DMS 273 (cell line): ENCODE measurements around the gene GRB7.
"Not testable (repeated sequence)": the region's sequence is repeated elsewhere in the genome, so short reads cannot be mapped to it uniquely, and the experiment has no call there.

ENCODE experiments used
- DNase-seq: peaks from one replicate; lab custom pipeline; 2025; ENCODE audit not compliant: unreplicated experiment; lab: John Stamatoyannopoulos, UW

The GRB7 gene

DNA sequence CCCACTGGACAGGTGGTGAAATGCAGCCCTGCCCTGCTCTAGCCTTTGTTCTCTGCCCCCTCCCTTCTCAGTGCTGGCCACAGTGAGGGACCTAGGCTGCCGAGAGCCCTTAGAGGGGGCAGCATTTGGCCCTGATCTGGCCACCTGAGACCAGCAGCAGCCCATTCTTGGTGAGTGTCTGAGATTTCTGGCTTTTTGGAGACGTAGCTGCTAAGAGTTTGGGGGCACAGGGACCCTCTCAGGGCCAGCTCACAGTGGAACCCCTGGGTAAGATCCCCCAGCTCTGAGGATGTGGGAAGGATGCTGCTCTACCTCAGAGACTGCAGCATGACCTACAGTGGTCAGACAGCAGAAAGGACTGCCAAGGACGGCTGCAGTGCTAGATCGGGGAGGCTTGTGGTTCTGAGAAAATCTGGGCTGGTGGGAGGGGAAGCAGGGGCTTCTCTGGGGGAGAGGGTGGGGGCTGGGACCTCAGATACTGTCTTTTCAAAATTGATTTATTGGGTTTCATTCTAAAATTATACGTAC lies 13.3 kb downstream of the GRB7 start:
- no peak for DNase-seq

DNA sequence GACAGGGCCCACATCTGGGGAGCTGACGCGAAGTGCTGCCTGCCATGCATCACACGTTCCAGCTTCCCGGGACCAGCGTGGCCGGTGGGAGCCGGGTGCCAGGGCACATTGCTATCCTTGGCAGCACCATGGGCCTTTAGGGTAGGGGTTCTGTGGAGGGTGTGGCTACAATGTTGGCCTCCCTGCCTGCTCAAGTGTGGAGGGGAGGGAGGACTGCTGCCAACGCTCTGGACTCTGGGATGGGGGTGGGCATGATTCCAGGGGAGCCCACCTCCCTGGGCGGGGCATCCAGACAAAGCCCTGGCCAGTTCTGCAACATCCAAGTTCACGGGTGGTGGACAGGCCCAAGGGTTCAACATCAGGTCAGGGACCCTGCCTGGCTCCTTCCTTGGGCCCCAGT lies 13.9 kb downstream of the GRB7 start:
- no peak for DNase-seq

DNA sequence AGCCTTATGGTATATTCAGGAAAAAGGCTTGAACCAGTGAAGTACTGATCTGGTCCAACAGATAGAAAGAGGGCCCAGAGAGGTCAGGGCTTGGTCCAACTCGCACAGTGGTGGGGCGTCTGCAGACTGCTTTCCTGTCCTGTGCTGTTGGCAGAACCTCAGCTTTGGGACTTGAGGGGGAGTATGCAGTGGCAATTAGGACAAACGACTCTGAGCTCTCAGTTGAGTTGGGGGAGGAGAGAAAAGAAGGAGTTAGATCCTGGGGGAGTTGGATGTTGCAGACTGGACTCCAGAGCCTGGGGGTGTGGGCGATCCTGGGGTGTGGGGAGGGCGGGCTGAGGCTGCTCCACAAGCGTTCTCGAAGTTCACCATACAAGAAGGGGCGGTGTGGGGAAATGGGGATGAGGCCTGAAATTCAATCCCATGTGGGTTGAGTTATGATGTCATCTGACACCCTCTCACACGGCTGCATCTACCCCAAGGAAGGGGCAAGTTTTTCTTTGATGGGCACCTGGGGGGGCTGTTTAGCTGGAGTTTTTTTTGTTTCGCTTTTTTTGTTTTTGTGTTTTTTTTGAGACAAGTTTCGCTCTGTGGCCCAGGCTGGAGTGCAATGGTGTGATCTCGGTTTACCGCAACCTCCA lies 14.6 kb downstream of the GRB7 start:
- DNase-seq, result no peak

DNA sequence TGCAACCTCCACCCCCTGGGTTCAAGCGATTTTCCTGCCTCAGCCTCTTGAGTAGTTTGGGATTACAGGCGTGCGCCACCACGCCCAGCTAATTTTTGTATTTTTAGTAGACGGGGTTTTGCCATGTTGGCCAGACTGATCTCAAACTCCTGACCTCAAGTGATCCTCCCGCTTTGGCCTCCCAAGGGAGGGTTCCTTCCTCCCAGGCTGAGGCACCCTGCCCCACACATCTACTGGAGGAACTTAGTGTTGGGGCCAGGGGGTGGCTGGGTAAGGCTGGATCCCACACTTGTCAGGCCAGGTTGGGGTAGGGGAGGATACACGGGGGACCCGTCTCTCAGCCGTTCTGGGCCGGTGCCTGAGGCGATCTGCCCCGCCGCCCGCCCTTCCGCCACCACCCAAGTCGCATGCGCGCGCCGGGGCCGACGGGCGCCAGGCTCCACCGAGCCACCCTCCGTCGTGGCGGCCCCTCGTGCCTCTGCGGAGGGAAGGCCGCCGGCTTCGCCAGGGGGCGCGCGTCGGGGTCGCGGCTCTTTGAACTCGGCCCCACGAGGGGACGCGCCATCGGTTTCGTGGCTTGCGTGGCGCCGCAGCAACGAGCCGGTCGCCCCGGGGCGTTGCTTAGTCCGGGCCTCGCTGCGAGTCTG lies 15.9 kb downstream of the GRB7 start:
- DNase-seq, result peak; percentile 69

DNA sequence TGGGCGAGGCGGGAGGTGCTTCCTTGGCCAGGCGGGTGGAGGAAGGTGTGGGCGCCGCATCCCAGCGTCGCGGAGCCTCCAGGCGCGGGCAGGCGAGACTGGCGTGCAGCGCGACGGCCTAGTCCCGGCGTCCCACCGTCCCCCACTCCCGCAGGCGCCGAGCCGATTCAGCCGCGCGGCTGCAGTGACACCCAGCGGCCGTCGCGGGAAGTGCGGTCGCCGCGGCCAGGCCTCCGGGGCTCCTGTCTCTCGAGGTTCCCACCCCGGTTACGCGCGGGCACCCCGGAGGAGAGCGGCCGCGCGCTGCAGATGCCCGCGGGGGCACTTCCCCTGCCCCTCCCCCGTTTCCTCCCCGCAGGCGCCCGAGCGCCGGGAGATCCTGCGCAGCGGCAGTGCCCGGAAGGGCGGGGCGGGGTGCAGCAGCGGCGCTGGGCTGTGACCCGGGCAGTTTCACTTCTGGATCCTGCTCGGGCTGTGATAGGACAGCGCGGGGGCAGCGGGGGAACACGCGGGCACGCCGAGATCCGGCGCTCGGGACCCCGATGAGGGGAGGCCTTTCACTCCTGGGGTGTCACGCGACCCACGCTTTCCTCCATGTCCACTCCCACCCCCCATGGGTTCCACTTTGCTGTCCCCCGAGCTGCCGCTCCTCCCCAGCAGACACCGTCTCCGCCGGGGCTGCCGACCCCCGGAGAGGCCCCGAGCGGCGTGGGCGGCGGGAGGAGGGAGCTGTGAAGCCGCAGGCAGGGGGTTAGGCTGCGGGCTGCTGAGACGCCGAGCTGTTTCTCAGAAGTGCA lies 16.6 kb downstream of the GRB7 start:
- DNase-seq, result peak; percentile 94

DNA sequence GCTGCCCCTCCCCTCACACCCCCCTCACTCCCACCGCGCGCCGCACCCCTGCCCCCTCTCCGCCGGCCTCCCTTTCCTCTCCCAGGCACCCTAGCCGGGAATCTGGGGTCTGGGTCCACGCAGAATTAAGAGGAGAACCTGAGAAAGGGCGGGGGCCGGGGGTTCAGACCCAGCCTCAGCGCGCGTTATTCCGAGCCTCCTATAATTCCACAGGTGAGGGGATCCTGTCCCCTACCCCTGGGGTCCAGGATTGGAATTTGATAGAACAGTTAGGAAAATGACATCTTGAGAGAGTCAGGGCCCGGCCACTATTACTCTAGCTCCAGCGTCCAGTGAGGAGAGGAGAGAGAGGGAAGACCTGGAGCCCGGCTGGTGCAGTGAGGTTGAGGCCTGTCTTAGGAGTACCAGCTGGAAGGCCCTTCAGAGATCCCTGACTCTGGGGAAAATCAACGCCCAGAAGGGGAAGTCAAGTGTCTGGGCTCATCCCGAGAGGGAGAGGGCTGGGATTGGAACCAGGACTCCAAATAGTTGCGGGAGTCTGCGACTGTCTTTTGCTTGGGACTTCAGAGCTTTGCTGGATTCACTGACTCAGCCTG lies 17.3 kb downstream of the GRB7 start:
- no peak for DNase-seq

DNA sequence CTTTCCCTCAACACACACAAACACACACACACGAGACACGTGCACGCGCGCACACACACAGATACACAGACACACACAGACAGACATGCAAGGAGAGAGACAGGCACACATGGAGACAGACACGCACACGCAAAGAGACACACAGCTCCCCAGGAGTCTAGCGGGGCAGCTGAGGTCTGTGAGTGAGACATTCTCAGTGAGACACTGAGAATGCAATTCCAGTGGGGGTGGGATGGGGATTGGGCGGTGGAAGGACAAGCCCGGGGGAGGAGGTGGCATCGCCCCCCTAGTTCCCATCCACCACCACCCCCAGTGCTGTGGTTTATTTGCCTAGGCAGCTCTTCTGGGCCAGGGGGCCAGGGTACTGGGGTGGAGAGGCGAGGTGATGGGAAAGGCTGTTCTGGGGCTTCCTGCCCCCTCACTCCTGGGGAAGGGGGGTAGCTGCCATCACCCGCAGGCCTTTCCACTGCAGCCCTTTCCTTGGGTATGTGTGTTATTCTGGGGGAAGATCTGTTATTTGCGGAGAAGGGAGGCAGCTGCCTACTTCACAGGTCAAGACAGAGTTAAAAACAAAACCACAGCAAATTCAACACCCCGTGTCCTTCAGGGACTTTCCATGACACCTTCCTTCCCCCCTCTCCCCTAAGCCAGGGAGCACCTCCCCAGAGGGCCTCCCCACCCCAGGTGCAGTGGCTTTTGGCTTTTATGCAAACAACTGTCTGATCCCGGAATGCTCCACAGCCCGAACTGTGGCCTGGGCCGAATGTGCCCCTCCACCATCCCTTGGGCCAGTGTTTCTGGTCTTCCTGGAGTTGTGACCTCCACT lies 18.0 kb downstream of the GRB7 start:
- DNase-seq, result no peak

DNA sequence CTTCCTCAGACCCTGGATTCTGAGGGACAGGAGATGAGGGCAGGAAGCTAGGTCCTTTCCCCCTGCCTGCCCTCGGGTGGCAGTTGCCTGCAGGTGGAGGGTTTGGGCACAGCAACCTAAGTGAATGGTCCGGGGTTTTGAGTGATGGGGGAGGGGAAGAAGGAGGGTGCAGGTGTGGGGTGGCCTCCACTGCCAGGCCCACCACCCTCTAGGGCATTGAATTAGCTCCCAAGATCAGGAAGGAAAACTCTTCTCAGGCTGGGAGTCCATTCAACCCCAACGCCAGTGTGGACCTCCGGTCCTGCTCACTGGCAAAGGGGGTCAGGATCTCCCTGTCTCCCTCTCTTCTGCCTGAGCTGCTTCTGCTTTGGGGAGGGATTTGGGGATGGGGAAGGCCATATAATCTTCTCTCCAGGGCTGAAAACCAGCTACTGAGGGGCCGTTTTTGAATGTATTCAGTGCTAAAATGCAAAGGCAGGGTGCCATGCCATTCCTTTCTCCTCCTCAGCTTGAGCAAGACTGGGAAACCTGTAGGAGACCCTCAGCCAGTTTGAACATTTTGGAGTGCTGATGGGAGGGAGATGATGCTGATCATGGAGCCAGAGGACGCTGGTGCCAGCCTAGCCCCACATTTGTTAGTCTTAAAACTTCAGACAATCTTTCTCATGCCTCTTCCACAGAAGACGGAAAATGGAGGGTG lies 18.8 kb downstream of the GRB7 start:
- DNase-seq, result no peak

DNA sequence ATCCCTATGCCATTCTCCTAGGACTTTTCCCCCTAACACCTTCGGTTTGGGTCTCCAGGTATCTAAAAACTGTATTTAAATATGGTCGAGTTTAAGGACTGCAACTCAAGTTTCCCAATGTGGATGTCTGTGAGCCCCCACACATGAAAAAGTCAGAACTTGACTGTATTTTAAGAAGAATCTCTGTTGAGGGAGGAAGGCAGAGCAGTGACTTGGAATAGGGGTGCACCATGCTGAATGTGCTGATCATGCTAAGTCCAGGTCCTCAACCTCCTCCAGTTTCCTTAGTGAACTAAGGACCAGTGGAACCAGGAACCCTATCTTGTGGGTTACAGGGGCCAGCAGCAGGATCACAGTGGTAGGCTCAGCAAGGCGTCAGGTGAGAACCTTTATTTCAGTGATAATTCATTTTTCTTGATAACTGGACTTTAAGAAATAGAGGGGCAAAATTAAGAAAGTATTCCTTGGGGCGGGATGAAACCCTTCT lies 19.5 kb downstream of the GRB7 start:
- no peak for DNase-seq

DNA sequence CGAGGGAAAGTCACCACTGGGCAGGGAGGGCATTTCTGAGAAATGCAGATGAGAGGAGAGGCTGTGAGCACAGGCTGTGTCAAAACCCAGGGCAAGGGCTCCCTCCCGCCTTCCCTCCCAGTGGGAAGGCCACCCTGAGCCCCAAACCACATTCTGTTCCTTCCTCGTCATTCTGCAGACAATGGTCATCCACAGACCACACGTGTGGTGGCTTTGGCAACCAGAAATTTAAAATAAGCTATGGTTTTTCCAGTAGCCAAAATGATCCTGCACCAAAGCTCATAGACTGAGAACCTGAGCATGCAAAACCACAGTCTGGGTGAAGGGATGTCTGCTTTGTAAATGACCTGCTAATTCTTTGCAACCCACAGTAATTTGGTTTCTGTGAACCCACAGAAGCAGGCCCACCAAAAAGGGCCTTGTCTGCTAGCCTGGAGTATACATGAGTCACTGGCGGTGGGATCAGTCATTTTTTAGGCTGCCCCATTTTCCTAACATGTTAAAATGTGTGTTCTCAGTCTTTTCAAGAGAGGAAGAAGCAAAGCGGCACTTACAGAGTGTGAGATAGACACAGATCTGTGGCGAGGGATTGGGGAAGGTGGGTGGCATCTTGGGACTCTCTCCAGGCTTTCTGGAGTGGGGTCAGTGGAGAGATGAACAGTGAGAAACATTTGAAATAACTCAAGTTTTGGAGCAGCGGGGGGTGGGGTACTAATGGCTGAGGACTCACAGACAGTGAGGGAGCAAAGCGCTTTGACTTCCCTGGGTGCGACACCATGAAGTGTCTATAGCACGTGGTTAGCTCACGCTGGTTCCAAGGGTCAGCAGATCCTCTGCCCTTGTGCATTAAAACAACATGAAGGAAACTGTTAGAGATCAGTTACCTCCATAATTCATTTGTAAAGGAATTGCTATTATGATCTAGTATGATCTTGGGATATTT lies 20.5 kb downstream of the GRB7 start:
- no peak for DNase-seq

DNA sequence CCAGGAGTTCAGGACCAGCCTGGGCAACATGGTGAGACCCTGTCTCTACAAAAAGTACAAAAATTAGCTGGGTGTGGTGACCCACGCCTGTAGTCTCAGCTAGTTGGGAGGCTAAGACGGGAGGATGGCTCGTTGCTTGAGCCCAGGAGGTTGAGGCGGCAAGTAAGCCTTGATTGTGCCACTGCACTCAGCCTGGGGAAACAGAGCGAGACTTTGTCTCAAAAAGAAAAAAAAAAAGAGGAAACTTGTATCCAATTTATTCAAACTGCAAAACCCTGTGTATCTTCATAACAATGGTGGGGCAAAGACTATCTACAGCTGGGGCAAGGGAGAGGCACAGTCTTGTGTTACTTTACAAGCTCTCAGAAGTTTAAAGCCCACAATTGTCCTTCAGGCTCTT lies 21.5 kb downstream of the GRB7 start:
- no peak for DNase-seq

DNA sequence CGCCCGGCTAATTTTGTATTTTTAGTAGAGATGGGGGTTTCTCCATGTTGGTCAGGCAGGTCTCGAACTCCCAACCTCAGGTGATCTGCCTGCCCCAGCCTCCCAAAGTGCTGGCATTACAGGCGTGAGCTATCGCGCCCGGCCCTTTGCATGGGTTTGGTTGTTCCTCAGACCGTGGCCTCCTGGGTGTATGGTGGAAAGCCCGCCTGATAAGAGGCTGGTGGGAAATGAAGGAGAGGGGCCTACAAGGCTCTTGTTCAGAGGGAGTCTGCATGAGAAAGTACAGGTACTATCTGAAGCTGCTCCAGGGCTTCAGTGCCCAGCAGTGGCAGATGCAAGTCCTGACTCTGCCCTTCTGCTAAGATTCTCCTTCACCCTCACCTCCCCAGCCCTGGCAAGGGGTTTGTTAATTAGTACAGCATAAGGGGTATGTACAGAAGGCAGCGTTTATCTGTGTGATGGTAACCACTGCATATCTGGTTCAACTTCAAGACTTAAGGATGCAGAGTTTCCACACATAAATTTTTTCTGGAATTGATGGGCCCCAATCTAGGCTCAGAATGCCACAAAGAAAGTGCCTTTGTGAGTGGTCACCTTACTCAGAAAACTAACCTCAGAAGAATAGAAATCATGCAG lies 24.2 kb downstream of the GRB7 start:
- no peak for DNase-seq

DNA sequence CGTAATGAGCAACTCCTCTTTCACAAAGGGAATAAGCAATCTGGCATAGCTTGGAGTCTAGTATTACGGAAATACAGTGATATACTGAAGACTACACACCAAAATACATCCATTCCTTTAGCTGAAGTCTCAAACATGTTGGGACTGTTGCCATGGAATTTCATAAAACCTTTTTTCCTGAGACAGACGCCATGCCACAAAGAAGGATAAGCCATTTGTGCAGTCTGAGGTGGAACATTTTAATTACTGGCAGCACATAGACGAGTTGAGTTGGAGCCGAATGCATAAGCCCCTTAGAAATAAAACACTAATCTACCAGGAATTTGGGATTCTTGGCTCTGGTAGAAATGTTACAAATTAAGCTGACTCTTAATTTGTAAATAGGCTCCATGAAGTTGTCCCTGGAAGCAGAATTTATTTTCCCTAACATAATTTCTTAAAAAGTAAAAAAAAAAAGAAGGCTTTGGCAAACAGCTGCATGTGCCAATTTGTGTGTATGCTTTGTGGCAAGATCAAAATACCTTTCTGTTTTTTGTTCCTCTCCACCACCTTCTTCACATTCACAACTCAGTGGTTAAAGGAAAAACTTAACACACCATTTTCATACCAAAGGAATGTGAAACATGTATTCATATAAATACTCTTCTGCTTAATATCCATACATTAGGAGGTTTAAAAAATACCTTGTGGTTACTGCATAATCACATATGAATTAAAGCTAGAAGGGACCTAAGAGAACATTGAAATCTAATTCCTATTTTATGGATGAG lies 25.5 kb downstream of the GRB7 start:
- no peak for DNase-seq

DNA sequence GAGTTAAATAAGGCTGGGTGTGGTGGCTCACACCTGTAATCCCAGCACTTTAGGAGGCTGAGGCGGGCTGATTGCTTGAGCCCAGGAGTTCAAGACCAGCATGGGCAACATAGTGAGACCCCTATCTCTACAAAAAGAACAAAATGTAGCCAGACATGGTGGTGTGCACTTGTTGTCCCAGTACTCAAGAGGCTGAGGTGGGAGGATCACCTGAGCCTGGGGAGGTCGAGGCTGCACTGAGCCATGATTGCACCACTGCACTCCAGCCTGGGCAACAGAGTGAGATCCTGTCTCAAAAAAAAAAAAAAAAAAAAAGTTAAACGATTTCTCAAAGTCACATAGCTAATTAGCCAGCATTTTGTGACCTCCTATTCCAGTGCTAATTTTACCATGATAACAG lies 26.4 kb downstream of the GRB7 start:
- not testable (repeated sequence) for DNase-seq

DNA sequence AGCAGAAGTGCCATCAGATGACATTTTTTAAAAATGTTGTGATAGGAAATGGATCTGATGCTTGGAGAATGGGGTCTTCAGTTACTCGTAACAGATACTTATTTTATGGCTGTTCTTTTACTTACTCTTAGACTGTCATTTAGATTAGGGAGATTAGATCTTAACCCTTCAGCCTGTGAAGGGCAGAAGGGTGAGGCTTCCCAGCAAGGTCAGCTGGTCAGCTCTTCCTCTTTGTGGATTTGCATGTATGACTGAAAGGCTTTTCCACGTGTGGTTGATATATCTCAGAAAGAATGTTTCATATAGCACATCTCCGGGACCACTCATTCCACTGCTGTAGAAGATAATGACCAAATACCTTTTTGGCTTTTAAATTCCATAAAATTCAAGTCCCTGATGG lies 27.4 kb downstream of the GRB7 start:
- DNase-seq, result no peak

DNA sequence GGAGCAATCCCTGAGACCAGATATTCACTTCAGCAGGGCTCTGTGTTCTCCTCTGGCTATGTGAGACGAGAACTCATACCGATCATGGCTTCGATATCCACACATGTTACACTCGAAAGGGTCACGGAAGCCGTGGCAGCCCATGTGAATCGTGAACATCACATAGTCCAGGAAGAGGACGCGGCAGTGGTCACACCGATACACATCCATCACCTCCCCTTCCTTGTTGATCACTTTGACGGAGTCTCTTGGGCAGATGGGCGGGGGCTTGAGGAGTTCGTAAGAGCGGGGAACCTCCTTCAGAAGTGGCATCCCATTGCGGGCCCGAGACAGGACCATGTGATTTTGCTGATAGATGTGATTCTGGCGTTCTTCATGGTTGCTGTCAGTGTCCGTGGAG lies 28.0 kb downstream of the GRB7 start:
- no peak for DNase-seq

DNA sequence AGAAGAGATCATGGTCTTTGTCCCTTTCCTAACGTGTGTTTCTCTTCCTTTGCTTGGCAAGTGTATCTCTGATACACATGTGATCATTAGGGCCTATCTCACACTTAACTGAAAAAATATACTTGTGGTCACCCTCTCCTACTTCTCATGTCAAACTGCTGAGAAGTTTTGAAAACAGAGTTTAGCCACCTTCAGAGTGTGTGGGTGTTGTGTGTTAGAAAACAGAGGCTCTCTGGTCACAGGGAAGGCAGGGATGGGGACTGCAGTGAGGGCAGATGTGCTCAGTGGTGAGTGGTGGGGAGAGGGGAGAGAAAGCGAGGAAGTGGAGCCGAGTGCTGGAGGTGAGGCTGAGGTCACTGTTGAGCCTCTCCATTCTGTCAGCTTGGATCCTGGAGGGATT lies 29.4 kb downstream of the GRB7 start:
- DNase-seq, result no peak
